ENCODE measurements around the gene DHFR. TPM values are rescaled to one million over a fixed set of nuclear protein-coding genes. Genes with fewer than 3 reads are reported as not detected.
A peak's percentile ranks its signal among the peaks of the same experiment; 100 is the strongest.

DHFR gene
- total RNA-seq, 1 experiment from 2014 or later, result 72.2 TPM

DNA sequence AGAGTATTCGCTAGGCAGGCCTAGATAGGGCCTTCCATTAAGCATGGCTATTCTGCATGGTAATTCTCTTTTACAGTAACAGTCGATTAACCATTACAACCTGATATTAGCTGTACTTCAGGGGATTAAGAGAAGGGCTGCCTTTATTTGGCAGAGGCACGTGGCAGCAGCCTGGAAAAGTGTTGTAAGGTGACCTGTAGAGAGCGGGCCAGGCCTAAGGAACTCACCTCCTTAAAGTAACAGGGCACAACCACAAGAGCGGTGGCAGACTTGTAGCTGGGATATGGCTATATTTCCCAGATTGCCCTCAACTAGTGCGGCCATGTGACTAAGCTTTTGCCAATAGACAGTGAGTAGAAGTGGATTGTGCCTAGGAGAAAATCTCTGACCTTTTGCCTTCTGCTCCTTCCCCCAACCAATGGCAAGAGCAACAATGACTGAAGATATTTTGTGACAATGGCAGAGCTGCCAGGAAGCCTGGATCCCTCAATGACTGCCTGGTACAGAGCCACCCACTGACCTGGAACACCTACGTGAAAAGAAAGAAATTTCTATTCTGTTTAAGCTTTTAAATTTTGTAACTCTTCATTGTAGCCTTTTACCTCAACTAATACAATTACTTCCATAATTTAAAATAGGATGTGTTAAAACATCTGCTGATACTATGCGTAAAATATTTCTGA, 65.8 kb downstream of the DHFR start:
- Mint-ChIP-seq H3K27ac (0 out of 7 replicates have a peak overlapping the region, but pooled peaks of 1 of the 3 experiments have one; percentile 79), H3K27me3 (ENCODE audit: low read depth) (0 out of 2 replicates have a peak, but pooled peaks cover 2% of the 10 kb centered on the region), H3K36me3 (ENCODE audit: insufficient read depth in 1 of 3, low read depth in 3 of 3) (no peaks in the 10 kb centered on the region), H3K4me3 (no peak overlapping the region), H3K4me1 (peaks cover 3 to 5% of the 10 kb centered on the region in 2 experiments), H3K9me3 (no peaks in the 10 kb centered on the region)
- no peak overlapping the region for H2AK5ac ChIP-seq (ENCODE audit: insufficient read length, low read length)
- no peak overlapping the region for H3K9ac ChIP-seq (ENCODE audit: extremely low read depth, insufficient read length, low read length)
- WGBS (ENCODE audit: extremely low coverage, insufficient read length, low lambda C conversion rate), result no CpG with 5 or more reads among the region's 8 CpGs
- TF ChIP-seq, protein P1, sequence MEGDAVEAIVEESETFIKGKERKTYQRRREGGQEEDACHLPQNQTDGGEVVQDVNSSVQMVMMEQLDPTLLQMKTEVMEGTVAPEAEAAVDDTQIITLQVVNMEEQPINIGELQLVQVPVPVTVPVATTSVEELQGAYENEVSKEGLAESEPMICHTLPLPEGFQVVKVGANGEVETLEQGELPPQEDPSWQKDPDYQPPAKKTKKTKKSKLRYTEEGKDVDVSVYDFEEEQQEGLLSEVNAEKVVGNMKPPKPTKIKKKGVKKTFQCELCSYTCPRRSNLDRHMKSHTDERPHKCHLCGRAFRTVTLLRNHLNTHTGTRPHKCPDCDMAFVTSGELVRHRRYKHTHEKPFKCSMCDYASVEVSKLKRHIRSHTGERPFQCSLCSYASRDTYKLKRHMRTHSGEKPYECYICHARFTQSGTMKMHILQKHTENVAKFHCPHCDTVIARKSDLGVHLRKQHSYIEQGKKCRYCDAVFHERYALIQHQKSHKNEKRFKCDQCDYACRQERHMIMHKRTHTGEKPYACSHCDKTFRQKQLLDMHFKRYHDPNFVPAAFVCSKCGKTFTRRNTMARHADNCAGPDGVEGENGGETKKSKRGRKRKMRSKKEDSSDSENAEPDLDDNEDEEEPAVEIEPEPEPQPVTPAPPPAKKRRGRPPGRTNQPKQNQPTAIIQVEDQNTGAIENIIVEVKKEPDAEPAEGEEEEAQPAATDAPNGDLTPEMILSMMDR (conservative IDR thresholded peaks at IDR 0.05), result no peak
- no peak overlapping the region for H4K8ac ChIP-seq (replicated peaks; ENCODE audit: insufficient read length, low read depth, low read length)
- no peak overlapping the region for H4K5ac ChIP-seq (ENCODE audit: insufficient read length, low read depth, low read length)
- no peak overlapping the region for H2BK20ac ChIP-seq (ENCODE audit: low read depth, low read length, poor library complexity, severe bottlenecking)
- DNase-seq, result no peak
- H3K23ac ChIP-seq (ENCODE audit: insufficient read length, low read depth, low read length), result no peak overlapping the region
- H2BK15ac ChIP-seq (ENCODE audit: low read depth, low read length), result no peak overlapping the region
- H2BK5ac ChIP-seq (ENCODE audit: insufficient read length, low read length), result no peak overlapping the region
- H2BK120ac ChIP-seq (ENCODE audit: low read depth, low read length, poor library complexity, severe bottlenecking), result no peak overlapping the region
- no peaks in the 10 kb centered on the region for H3K4me1 ChIP-seq (ENCODE audit: insufficient read depth, low read length)
- H3T11ph ChIP-seq (ENCODE audit: low read length), result no peak overlapping the region
- no peak overlapping the region for H3K56ac ChIP-seq (ENCODE audit: insufficient read length, low read depth, low read length)
- H3K79me2 ChIP-seq (ENCODE audit: insufficient read depth, low read length), result no peaks in the 10 kb centered on the region
- H3K79me1 ChIP-seq (ENCODE audit: insufficient read depth, low read depth, low read length, poor library complexity, severe bottlenecking), result no peaks in the 10 kb centered on the region
- H3K14ac ChIP-seq (ENCODE audit: insufficient read depth, low read length), result no peak overlapping the region
- no peaks in the 10 kb centered on the region for H4K20me1 ChIP-seq (ENCODE audit: control insufficient read depth, insufficient read depth, insufficient read length)
- no peak overlapping the region for H3K27ac ChIP-seq (ENCODE audit: insufficient read length, low read depth, low read length)
- no peak overlapping the region for H3K4ac ChIP-seq (ENCODE audit: low read depth, low read length)
- no peak overlapping the region for H2AFZ ChIP-seq (ENCODE audit: low read length)
- no peaks in the 10 kb centered on the region for H3K27me3 ChIP-seq (ENCODE audit: insufficient read depth, low read length)
- H3K4me2 ChIP-seq (ENCODE audit: insufficient read depth, insufficient read length, low read length), result no peak overlapping the region
- no peak overlapping the region for H2BK12ac ChIP-seq (ENCODE audit: insufficient read length, low read depth, low read length)
- no peak overlapping the region for H4K91ac ChIP-seq (ENCODE audit: insufficient read length, low read depth, low read length)
- H3K18ac ChIP-seq (ENCODE audit: insufficient read length, low read depth, low read length), result no peak overlapping the region
- H3K9me3 ChIP-seq (ENCODE audit: control insufficient read depth, low read depth, low read length), result no peaks in the 10 kb centered on the region
- H3K23me2 ChIP-seq (ENCODE audit: insufficient read length, low read depth, low read length, poor library complexity, severe bottlenecking), result no peaks in the 10 kb centered on the region
